Stimulated activated CD8-positive, alpha-beta memory T cell treated with anti-CD3 and anti-CD28 coated beads, Interleukin-7, amount 100 ng/mL, for 1 hour (primary cell): ENCODE measurements around the gene FAM228A.

Experiments
- DNase-seq, 2 donors: peaks; one replicate each; pipeline ENCODE4 v3.0.0-alpha.2; 2020; ENCODE audit warnings: low read depth in 2 of 2

FAM228A gene

GRCh38 chr2:24225499-24226242 is 50.8 kb downstream of the FAM228A start:
- DNase-seq, result no peak

- no peak for DNase-seq
Observed at GRCh38 chr2:24228470-24228869, 53.6 kb downstream of the FAM228A start.

GRCh38 chr2:24231461-24231881 is 56.6 kb downstream of the FAM228A start:
- DNase-seq, result no peak

- DNase-seq, result no peak
Observed at GRCh38 chr2:24233321-24233720, 58.5 kb downstream of the FAM228A start.

GRCh38 chr2:24237313-24237712 is 62.5 kb downstream of the FAM228A start:
- no peak for DNase-seq

- DNase-seq, result no peak
Observed at GRCh38 chr2:24238158-24238557, 63.3 kb downstream of the FAM228A start.

GRCh38 chr2:24239553-24239952 is 64.7 kb downstream of the FAM228A start:
- no peak for DNase-seq
